Immature natural killer cell (primary cell): ENCODE measurements around the gene CXorf38. TPM values are rescaled to one million over a fixed set of nuclear protein-coding genes. Genes with fewer than 3 reads are reported as not detected.
"Not testable (repeated sequence)": the region's sequence is repeated elsewhere in the genome, so short reads cannot be mapped to it uniquely, and the experiment has no call there.

Experiments used
- DNase-seq, 3 donors: peaks; one replicate each; pipeline ENCODE4 v3.0.0; 2022; ENCODE audit warnings: mixed read lengths in 1 of 3
- H3K27ac Mint-ChIP-seq, 6 donors: one replicate each; pipeline ENCODE4 v1.8.0; 2020; ENCODE audit warnings: mixed read lengths in 6 of 6, mild to moderate bottlenecking in 5 of 6, inconsistent platforms in 4 of 6, moderate library complexity in 3 of 6
- H3K27me3 Mint-ChIP-seq, 3 donors: one replicate each; pipeline ENCODE4 v1.8.0; 2020 to 2021; ENCODE audit warnings: low read depth in 3 of 3, mild to moderate bottlenecking in 3 of 3, mixed read lengths in 3 of 3, moderate library complexity in 3 of 3, inconsistent platforms in 1 of 3
- H3K36me3 Mint-ChIP-seq, 3 donors: one replicate each; pipeline ENCODE4 v1.8.0; 2020; ENCODE audit warnings: mixed read lengths in 3 of 3, inconsistent platforms in 2 of 3, mild to moderate bottlenecking in 2 of 3
- H3K4me1 Mint-ChIP-seq, 2 donors: one replicate each; pipeline ENCODE4 v1.8.0; 2020; ENCODE audit warnings: inconsistent platforms in 2 of 2, mild to moderate bottlenecking in 2 of 2, mixed read lengths in 2 of 2, moderate library complexity in 1 of 2
- H3K4me3 Mint-ChIP-seq, 5 donors: one replicate each; pipeline ENCODE4 v1.8.0; 2020; ENCODE audit warnings: mild to moderate bottlenecking in 5 of 5, mixed read lengths in 5 of 5, inconsistent platforms in 3 of 5, moderate library complexity in 3 of 5
- H3K9me3 Mint-ChIP-seq, 6 donors: one replicate each; pipeline ENCODE4 v1.8.0; 2020; ENCODE audit warnings: mild to moderate bottlenecking in 6 of 6, mixed read lengths in 6 of 6, inconsistent platforms in 4 of 6, moderate library complexity in 3 of 6
- polyA plus RNA-seq, 3 donors: library from polyadenylated mRNA; unstranded; fragments of 300-500 nt; fragmentation: Illumina TruSeq; gene quantifications; one replicate each; pipeline ENCODE4 v1.2.3, GENCODE V29; 2021

The CXorf38 gene
- polyA plus RNA-seq, 3 donors from 2014 or later: 21.3 to 53.7 (median 51.3) TPM

DNA sequence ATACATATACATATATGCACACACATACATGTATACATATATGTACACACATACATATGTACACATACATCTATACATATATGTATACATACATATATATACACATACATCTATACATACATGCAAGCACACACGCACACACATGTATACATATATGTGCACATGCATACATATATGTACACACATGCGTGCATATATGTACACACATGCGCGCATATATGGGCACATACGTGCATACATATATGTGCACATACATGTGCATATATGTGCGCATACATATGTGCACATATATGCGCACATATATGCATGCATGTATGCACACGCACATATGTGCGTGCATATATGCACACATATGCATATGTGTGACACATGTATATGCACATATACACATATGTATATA lies 31.4 kb downstream of the CXorf38 start:
- H3K4me1 Mint-ChIP-seq: no peaks in the 10 kb centered on the region
- DNase-seq: no peak
- peaks cover 0 to 3% (median 2%) of the 10 kb centered on the region in 3 donors for H3K27me3 Mint-ChIP-seq
- no peak overlapping the region for H3K27ac Mint-ChIP-seq
- no peaks in the 10 kb centered on the region for H3K36me3 Mint-ChIP-seq
- H3K9me3 Mint-ChIP-seq: no peaks in the 10 kb centered on the region
- H3K4me3 Mint-ChIP-seq: no peak overlapping the region

DNA sequence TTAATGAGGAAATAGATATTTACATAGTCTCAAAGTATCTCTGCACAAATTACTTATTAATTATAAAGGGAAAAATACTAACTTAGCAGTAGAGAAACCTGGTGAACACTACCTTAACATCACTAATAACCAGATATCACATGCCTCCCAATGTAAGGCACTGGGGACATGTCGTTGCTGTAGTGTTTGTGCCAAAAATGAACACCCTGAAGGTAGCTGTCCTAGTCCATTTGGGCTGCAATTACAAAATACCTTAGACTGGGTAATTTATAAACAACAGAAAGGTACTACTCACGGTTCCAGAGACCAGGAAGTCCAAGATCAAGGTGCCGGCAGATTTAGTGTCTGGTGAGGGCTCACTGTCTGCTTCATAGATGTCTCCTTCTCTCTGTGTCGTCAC lies 34.9 kb downstream of the CXorf38 start:
- DNase-seq: no peak
- Mint-ChIP-seq H3K36me3 (no peaks in the 10 kb centered on the region), H3K4me3 (no peak overlapping the region), H3K9me3 (no peaks in the 10 kb centered on the region), H3K27me3 (peaks cover 2 to 3% (median 3%) of the 10 kb centered on the region in 3 donors), H3K4me1 (no peaks in the 10 kb centered on the region), H3K27ac (no peak overlapping the region)

DNA sequence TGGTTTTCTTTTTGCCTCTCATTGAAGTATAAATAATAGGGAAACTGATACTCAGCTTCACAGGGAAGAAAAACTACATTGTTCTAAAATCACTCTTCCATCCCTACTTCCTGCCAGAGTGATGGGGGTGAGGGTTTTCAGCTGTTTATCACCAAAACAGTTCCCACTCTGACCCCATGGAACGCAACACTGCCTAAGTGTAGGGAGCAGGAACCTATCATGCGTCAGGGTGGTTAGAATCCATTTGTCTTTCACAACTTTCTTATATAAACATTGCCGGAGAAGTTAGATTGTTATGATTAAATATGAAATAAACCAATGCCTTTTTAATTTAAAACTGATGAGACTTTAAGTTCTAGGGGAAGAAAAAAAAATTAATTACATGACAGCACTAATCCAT lies 40.0 kb downstream of the CXorf38 start:
- no peak overlapping the region for H3K27ac Mint-ChIP-seq
- H3K36me3 Mint-ChIP-seq: peaks cover 4 to 14% (median 9%) of the 10 kb centered on the region in 3 donors
- H3K27me3 Mint-ChIP-seq: peaks cover 2 to 3% (median 3%) of the 10 kb centered on the region in 3 donors
- DNase-seq: no peak
- no peaks in the 10 kb centered on the region for H3K9me3 Mint-ChIP-seq
- no peaks in the 10 kb centered on the region for H3K4me1 Mint-ChIP-seq
- no peak overlapping the region for H3K4me3 Mint-ChIP-seq

DNA sequence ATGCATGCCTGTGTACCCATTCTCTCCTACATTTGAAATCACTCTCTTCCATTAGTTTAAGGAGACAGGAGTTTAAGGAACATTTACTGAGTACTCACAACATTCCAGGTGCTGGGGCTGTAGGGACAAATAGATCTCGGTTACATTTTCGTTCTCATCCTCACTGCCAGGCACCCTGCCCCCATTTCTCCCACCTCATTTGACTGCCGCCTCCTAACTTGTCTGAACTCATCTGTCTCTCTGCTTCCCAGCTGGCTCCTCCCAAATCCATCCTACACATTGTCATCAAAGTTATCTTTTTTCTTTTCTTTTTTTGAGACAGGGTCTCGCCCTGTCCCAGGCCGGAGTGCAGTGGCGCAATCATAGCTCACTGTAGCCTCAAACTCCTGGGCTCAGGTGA lies 43.9 kb downstream of the CXorf38 start:
- Mint-ChIP-seq H3K27ac (peak overlapping the region in 1 of 6 donors; percentile 25), H3K9me3 (no peaks in the 10 kb centered on the region), H3K4me3 (no peak overlapping the region), H3K36me3 (peaks cover 4 to 43% (median 22%) of the 10 kb centered on the region in 3 donors), H3K4me1 (no peaks in the 10 kb centered on the region), H3K27me3 (peaks cover 0 to 3% (median 2%) of the 10 kb centered on the region in 3 donors)
- DNase-seq: no peak

DNA sequence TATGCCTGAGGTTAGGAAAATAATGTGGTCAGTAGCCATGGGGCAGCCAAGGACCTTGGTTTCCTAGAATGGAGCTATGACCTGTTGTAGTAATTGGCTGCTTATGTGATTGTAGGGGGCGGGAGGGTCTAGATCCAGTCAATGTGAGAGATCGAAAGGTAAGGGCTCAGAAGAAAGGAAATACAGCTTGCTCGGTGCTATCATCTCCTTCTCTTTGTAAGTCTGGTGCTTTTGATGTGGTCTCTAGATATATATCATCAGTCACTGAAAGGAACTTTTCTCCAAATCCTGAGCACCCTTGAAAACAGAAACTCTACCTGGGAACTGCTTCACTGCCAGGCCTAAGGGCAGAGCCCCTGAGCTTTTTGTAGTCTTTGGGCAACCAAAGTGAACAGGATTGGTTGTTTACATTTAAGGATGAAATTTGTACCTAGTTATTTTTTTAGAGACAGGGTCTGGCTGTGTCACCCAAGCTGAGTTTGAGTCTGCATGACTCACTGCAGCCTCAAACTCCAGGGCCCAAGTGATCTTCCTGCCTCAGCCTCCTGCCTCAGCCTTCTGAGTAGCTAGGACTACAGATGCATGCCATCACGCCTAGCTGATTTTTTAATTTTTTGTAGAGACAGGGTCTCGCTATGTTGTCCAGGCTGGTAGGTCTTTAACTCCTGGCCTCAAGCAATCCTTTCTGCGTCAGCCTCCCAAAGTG lies 57.6 kb downstream of the CXorf38 start:
- not testable (repeated sequence) for H3K4me1 Mint-ChIP-seq, H3K9me3 Mint-ChIP-seq, DNase-seq, H3K27me3 Mint-ChIP-seq, H3K4me3 Mint-ChIP-seq
- Mint-ChIP-seq H3K27ac (peak overlapping the region in 1 of 6 donors; percentile 17), H3K36me3 (peaks cover 6 to 17% (median 12%) of the 10 kb centered on the region in 3 donors)

DNA sequence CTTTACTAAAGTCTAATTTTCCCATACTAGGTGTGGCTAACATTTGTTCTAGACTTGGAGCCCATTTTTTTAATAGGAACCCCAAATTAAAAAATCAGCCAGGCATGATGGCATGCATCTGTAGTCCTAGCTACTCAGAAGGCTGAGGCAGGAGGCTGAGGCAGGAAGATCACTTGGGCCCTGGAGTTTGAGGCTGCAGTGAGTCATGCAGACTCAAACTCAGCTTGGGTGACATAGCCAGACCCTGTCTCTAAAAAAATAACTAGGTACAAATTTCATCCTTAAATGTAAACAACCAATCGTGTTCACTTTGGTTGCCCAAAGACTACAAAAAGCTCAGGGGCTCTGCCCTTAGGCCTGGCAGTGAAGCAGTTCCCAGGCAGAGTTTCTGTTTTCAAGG lies 59.7 kb downstream of the CXorf38 start:
- DNase-seq, H3K9me3 Mint-ChIP-seq, H3K4me3 Mint-ChIP-seq, H3K27me3 Mint-ChIP-seq, H3K27ac Mint-ChIP-seq: not testable (repeated sequence)
- peaks cover 6 to 19% of the 10 kb centered on the region in 2 donors for H3K4me1 Mint-ChIP-seq
- H3K36me3 Mint-ChIP-seq: peaks cover 0 to 17% (median 5%) of the 10 kb centered on the region in 3 donors

DNA sequence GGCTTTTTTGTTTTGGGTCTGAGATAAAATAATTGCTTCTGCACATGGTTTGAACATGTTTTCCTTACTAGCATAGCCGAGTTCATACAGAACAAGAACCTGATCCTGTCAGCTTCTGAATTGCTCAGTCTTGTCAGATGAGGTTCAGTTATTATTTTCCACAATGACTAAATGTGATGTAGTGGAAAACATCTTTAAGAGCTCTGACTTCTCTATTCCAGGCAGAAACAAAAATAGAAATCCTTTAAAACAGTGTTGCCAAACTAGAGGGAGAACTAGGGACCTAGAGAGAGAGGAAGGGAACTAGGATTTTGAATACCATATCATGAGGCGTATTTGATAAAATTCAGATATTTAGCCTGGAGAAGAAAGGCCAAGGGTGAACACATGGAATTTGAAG lies 64.5 kb downstream of the CXorf38 start:
- peaks cover 19 to 45% of the 10 kb centered on the region in 2 donors for H3K4me1 Mint-ChIP-seq
- no peaks in the 10 kb centered on the region for H3K9me3 Mint-ChIP-seq
- peak overlapping the region in 3 of 5 donors; percentile 25 to 40 (median 27) for H3K4me3 Mint-ChIP-seq
- no peaks in the 10 kb centered on the region for H3K36me3 Mint-ChIP-seq
- DNase-seq: no peak
- H3K27ac Mint-ChIP-seq: peak overlapping the region in 3 of 6 donors; percentile 3 to 71 (median 70)
- H3K27me3 Mint-ChIP-seq: peaks cover 2 to 10% (median 7%) of the 10 kb centered on the region in 3 donors

DNA sequence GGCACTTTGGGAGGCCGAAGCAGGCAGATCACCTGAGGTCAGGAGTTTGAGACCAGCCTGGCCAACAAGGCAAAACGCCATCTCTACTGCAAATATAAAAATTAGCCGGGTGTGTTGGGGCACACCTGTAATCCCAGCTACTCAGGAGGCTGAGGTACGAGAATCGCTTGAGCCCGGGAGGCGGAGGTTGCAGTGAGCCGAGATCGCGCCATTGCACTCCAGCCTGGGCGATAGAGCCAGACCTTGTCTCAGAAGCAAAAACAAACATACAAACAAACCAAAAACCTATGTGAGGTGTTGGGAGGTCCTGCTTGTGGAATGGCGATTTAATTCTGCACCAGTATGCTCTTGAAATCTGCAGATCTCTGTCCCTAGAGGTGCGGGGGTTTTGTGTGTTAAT lies 65.2 kb downstream of the CXorf38 start:
- not testable (repeated sequence) for DNase-seq, H3K9me3 Mint-ChIP-seq, H3K36me3 Mint-ChIP-seq
- Mint-ChIP-seq H3K27ac (peak overlapping the region in 4 of 6 donors; percentile 3 to 88 (median 64)), H3K4me3 (peak overlapping the region in 4 of 5 donors; percentile 13 to 95 (median 60)), H3K4me1 (peaks cover 19 to 45% of the 10 kb centered on the region in 2 donors), H3K27me3 (peaks cover 2 to 10% (median 5%) of the 10 kb centered on the region in 3 donors)

DNA sequence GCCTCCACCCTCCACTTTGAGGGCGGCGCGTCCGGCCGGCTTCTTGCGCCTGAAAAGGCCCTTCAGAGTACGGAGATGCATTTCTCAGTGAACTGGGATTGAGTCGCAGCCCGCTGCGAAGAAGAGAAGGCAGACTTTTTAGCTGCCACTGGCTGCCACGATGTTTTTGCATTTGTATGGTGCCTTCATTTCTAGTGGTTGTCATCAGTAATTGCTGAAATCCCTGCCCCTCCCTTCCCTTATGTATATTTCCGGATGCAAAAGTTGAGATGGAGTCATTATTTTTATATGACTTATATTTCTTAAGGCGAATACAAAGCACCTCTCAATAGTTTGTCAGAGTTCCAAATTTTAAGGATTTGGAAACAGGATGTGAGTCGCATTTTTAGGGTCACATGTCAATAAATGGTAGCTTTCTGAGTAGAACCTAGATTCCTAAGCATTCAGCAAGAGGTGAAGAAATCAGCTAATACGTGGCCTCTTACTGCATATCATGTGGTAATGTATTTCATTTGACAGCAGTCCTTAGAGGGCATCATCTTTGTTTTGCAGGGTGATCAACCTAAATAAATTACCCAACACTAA lies 65.9 kb downstream of the CXorf38 start:
- Mint-ChIP-seq H3K27me3 (peaks cover 2 to 10% (median 6%) of the 10 kb centered on the region in 3 donors), H3K9me3 (no peaks in the 10 kb centered on the region), H3K4me3 (peak overlapping the region; percentile 74 to 95 (median 82)), H3K4me1 (peaks cover 19 to 44% of the 10 kb centered on the region in 2 donors), H3K36me3 (no peaks in the 10 kb centered on the region), H3K27ac (peak overlapping the region; percentile 76 to 96 (median 88))
- no peak for DNase-seq

DNA sequence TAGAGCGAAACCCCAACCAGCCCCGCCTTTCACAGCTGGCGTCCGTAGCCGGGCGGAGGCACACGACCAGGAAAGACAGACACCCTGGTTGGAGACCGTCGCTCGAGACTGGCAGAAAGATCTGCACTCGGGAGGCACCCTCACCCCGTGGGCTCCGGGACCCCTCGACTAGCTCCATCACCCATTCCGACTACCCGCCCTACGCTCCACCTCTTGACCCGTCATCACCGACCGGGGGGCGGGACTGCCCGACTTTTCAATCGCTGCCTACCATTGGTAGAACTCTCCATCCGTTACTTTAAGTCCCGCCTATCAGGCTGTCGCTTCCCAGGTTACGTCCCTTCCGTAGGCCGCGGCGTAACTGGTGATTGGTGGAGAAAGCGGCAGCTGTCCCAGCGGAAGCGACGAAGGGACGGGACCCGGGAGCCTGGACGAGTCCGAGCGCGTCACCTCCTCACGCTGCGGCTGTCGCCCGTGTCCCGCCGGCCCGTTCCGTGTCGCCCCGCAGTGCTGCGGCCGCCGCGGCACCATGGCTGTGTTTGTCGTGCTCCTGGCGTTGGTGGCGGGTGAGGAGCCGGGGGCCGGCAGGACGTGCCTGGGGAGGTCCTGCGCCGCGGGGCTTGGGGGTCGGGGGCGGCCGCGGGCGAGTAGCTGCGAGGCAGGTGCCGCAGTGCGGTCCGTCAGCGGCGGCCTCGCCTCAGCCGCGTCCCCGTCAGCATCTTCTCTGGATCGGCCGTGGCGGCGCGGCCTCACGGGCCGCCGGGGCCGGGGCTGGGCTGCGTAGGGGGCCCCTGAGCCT lies 66.6 kb downstream of the CXorf38 start, which contains the start of gene ATP6AP2:
Gene ATP6AP2 (plus strand): TSS at position 434 of the 799 bp plus-strand sequence. CDS start 96 bp downstream, at position 530.
- Mint-ChIP-seq H3K9me3 (no peaks in the 10 kb centered on the region), H3K36me3 (no peaks in the 10 kb centered on the region)

DNA sequence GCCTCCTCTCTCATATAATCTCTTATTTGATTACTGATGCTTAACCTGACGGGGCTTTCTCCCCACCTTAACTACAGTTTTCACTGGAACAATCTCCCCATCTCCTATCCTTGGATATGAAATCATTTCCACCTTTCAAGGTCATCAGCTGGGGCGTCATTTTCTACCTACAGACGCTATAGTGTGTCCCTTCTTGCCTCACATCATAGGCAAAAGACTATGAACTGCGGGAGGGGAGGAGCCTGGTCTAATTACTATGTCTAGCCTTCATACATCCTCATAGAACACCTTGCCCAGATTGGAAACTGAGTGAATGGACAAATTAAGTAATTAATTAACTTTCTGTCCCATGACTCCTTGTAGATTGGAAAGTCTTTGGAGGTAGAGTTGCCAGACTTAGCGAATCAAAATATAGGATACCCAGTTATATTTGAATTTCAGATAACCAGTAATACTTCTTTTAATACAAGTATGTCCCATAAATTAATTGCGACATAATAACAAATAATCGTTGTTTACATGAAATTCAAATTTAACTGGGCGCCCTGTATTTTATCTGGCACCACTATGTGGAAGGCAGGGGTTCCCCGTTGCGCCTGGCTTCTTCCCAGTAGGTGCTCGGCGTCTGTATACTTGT lies 67.3 kb downstream of the CXorf38 start:
- no peaks in the 10 kb centered on the region for H3K9me3 Mint-ChIP-seq
- peaks cover 15 to 37% of the 10 kb centered on the region in 2 donors for H3K4me1 Mint-ChIP-seq
- peaks cover 2 to 10% (median 9%) of the 10 kb centered on the region in 3 donors for H3K27me3 Mint-ChIP-seq
- H3K27ac Mint-ChIP-seq: peak overlapping the region; percentile 93 to 99 (median 97)
- H3K36me3 Mint-ChIP-seq: no peaks in the 10 kb centered on the region
- peak overlapping the region; percentile 84 to 99 (median 95) for H3K4me3 Mint-ChIP-seq
- DNase-seq: no peak

More for the DNA sequence above, 66.6 kb downstream of the CXorf38 start, which contains the start of gene ATP6AP2:
- DNase-seq: peak; percentile 90 to 92 (median 92)
- Mint-ChIP-seq H3K27ac (peak within 1 kb of the TSS; percentile 93 to 99 (median 97)), H3K27me3 (peaks cover 2 to 10% (median 9%) of the 10 kb centered on the region in 3 donors), H3K4me1 (peaks cover 17 to 37% of the 10 kb centered on the region in 2 donors), H3K4me3 (peak within 1 kb of the TSS; percentile 84 to 99 (median 95))

DNA sequence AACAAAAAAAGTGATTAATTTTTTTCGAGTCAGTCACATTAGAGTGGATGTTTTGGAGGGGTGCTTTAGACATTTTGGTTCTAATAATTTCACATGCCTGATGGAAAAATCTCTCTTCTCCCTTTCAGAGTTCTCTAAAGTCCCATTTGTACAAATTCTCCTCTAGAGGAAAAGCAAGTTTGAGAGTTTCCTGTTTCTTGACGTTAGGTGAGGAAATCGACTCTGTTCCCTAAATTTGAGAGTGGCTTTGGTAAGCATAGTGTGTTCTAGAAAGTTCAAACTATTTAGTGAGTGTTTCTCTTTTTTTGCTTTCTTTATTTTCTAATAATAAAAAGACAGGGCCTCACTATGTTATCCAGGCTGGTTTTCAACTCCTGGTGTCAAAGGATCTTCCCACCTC lies 68.2 kb downstream of the CXorf38 start:
- Mint-ChIP-seq H3K36me3 (no peaks in the 10 kb centered on the region), H3K4me3 (peak overlapping the region in 1 of 5 donors; percentile 32), H3K9me3 (no peaks in the 10 kb centered on the region), H3K27me3 (peaks cover 2 to 10% (median 9%) of the 10 kb centered on the region in 3 donors), H3K4me1 (peaks cover 15 to 37% of the 10 kb centered on the region in 2 donors), H3K27ac (no peak overlapping the region)
- DNase-seq: no peak

DNA sequence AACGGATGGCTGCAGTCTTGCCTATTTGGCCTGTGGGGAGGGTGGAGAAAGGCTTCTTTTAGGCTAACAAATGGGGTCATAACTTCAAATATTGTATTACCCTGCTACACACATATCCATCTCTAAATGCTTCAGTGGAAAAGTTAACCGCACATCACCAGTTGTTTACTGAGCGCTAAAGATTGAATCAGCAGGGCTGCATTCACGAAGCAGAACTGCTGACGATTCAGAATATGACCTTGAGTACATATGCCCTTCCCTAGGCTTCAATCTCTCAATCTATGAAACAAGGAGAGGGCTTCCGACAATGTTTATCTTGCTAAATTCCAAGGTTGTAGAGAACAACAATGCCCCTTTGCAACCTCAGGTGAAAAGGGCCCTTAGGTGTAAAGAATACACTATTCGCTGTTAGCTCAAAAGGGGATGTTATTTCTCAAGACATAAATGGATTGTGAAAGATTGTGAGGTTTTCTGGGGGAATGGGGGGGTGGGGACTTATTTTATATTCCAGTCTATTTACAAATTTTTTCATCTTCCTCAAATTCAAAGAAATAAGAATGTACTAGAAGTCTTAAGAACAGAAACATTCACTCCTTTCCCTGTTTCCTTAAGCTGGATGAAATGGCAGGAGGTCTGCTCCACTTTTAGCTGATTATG lies 69.2 kb downstream of the CXorf38 start:
- H3K27ac Mint-ChIP-seq: no peak overlapping the region

More for the DNA sequence above, 69.2 kb downstream of the CXorf38 start:
- no peak for DNase-seq
- peaks cover 2 to 10% (median 9%) of the 10 kb centered on the region in 3 donors for H3K27me3 Mint-ChIP-seq
- H3K4me3 Mint-ChIP-seq: no peak overlapping the region
- no peaks in the 10 kb centered on the region for H3K36me3 Mint-ChIP-seq
- H3K9me3 Mint-ChIP-seq: no peaks in the 10 kb centered on the region
- peaks cover 14 to 31% of the 10 kb centered on the region in 2 donors for H3K4me1 Mint-ChIP-seq
